SK-N-SH (cell line): Measurements from ENCODE around the gene MAP3K3. TPM values are rescaled to one million over a fixed set of nuclear protein-coding genes. Genes with fewer than 3 reads are reported as not detected.

Experiments used
- CTCF ChIA-PET: fragments of 300-600, 350-600 bp; formaldehyde crosslinking; extraction: SDS; loops from one replicate; lab custom pipeline; 2021; lab: Yijun Ruan, JAX
- POLR2A ChIA-PET: fragments of 350-600 bp; sonication (Branson Sonifier 250); formaldehyde crosslinking; extraction: SDS; loops from one replicate; lab custom pipeline; 2020; ENCODE audit warnings: antibody characterized with exemption, inconsistent platforms; lab: Yijun Ruan, JAX
- DNase-seq: peaks from one replicate; pipeline ENCODE4 v3.0.0; 2012
- H2AFZ ChIP-seq: fragments of 200-600 bp; sonication (generic); 2 replicates; pipeline ENCODE4 v1.8.1; 2016; ENCODE audit warnings: antibody characterized with exemption, mild to moderate bottlenecking, low read depth
- H3F3A ChIP-seq: fragments of 200-600 bp; sonication (generic); replicated peaks from 2 replicates; pipeline ENCODE3; 2016; ENCODE audit warnings: antibody characterized with exemption, mild to moderate bottlenecking; ENCODE audit not compliant: insufficient read depth
- H3K27ac ChIP-seq, 2 experiments: fragments of 200-500 bp in 1 of 2; fragments of 200-600 bp in 1 of 2; sonication (Bioruptor generic) in 1 of 2; sonication (generic), shearing (Covaris generic) in 1 of 2; 2 replicates each; pipeline versions ENCODE4 v1.5.1 to v1.6.1; 2014 to 2016; ENCODE audit warnings: low read depth in 2 of 2, inconsistent platforms in 1 of 2, low read length in 1 of 2, mild to moderate bottlenecking in 1 of 2, mixed read lengths in 1 of 2
- H3K27me3 ChIP-seq: fragments of 200-600 bp; sonication (generic), shearing (Covaris generic); 2 replicates; pipeline ENCODE4 v1.6.1; 2016; ENCODE audit warnings: mixed run types; ENCODE audit not compliant: insufficient read depth
- H3K36me3 ChIP-seq, 2 experiments: fragments of 200-500 bp in 1 of 2; fragments of 200-600 bp in 1 of 2; sonication (Bioruptor generic) in 1 of 2; sonication (generic) in 1 of 2; replicated peaks in 1 of 2; 2 replicates each; pipeline versions ENCODE3 to v1.5.1; 2014 to 2016; ENCODE audit warnings: low read length in 1 of 2, mild to moderate bottlenecking in 1 of 2; ENCODE audit not compliant: insufficient read depth in 2 of 2, control insufficient read depth in 1 of 2
- H3K4me1 ChIP-seq, 2 experiments: fragments of 200-500 bp in 1 of 2; fragments of 200-600 bp in 1 of 2; sonication (Bioruptor generic) in 1 of 2; sonication (generic), shearing (Covaris generic) in 1 of 2; 2 replicates each; pipeline versions ENCODE4 v1.5.1 to v1.6.1; 2014 to 2016; ENCODE audit warnings: low read depth in 1 of 2, low read length in 1 of 2, mixed run types in 1 of 2; ENCODE audit not compliant: insufficient read depth in 2 of 2, control insufficient read depth in 1 of 2
- H3K4me2 ChIP-seq: fragments of 200-600 bp; sonication (generic), shearing (Covaris generic); 2 replicates; pipeline ENCODE4 v1.6.1; 2017; ENCODE audit warnings: mixed run types
- H3K4me3 ChIP-seq, 2 experiments: fragments of 200-500 bp in 1 of 2; fragments of 200-600 bp in 1 of 2; sonication (Bioruptor generic) in 1 of 2; sonication (generic), shearing (Covaris generic) in 1 of 2; 2 replicates each; pipeline versions ENCODE4 v1.5.1 to v1.8.1; 2014 to 2016; ENCODE audit warnings: low read depth in 2 of 2, inconsistent platforms in 1 of 2, low read length in 1 of 2, mild to moderate bottlenecking in 1 of 2, mixed read lengths in 1 of 2, moderate library complexity in 1 of 2
- H3K79me2 ChIP-seq: fragments of 200-600 bp; sonication (generic); 2 replicates; pipeline ENCODE4 v1.8.1; 2017; ENCODE audit warnings: mild to moderate bottlenecking; ENCODE audit not compliant: insufficient read depth
- H3K9ac ChIP-seq: fragments of 200-600 bp; sonication (generic); 2 replicates; pipeline ENCODE4 v1.6.1; 2017; ENCODE audit warnings: mixed run types
- H3K9me2 ChIP-seq: fragments of 200-600 bp; sonication (generic); 2 replicates; pipeline ENCODE4 v1.6.1; 2017; ENCODE audit warnings: mixed run types
- H3K9me3 ChIP-seq: fragments of 200-600 bp; sonication (generic); 2 replicates; pipeline ENCODE4 v1.6.1; 2017; ENCODE audit warnings: mixed run types, mild to moderate bottlenecking, moderate library complexity
- H4K20me1 ChIP-seq: fragments of 200-600 bp; sonication (generic); 2 replicates; pipeline ENCODE4 v1.6.1; 2017; ENCODE audit warnings: mild to moderate bottlenecking, mixed run types; ENCODE audit not compliant: insufficient read depth
- EZH2phosphoT487 ChIP-seq: fragments of 200-600 bp; sonication (generic); IDR thresholded peaks from 2 replicates; pipeline ENCODE4 v1.6.1; 2017; ENCODE audit warnings: low read depth, mixed run types, mild to moderate bottlenecking, antibody characterized with exemption, moderate library complexity, borderline replicate concordance
- FOXJ3 ChIP-seq: sonication (generic); formaldehyde crosslinking; IDR thresholded peaks from 2 replicates; pipeline ENCODE4 v1.5.1; 2020; ENCODE audit warnings: mild to moderate bottlenecking, missing genetic modification reagents
- GABPA ChIP-seq: IDR thresholded peaks from 2 replicates; pipeline ENCODE4 v1.4.0; 2012; ENCODE audit warnings: low read depth, mild to moderate bottlenecking
- GATA2 ChIP-seq: sonication (generic); formaldehyde crosslinking; IDR thresholded peaks from 2 replicates; pipeline ENCODE4 v1.5.0; 2020; ENCODE audit warnings: mild to moderate bottlenecking, missing genetic modification reagents
- JUND ChIP-seq: IDR thresholded peaks from 2 replicates; pipeline ENCODE4 v1.4.0; 2012
- NRF1 ChIP-seq: IDR thresholded peaks from 2 replicates; pipeline ENCODE4 v1.6.1; 2012; ENCODE audit warnings: low read depth, mild to moderate bottlenecking, low read length
- PBX3 ChIP-seq: IDR thresholded peaks from 2 replicates; pipeline ENCODE4; 2012
- POLR2AphosphoS5 ChIP-seq: IDR thresholded peaks from 2 replicates; pipeline ENCODE4 v1.6.1; 2012; ENCODE audit warnings: low read depth, low read length
- RAD21 ChIP-seq: IDR thresholded peaks from 2 replicates; pipeline ENCODE4 v1.6.1; 2012; ENCODE audit warnings: mild to moderate bottlenecking, low read length
- REST ChIP-seq: IDR thresholded peaks from 2 replicates; pipeline ENCODE4 v1.6.1; 2012; ENCODE audit warnings: mild to moderate bottlenecking, low read depth, low read length, moderate library complexity
- RFX5 ChIP-seq: IDR thresholded peaks from 2 replicates; pipeline ENCODE4 v1.6.1; 2012; ENCODE audit warnings: mild to moderate bottlenecking, improper control_type of control experiment, low read length
- RXRA ChIP-seq: IDR thresholded peaks from 2 replicates; pipeline ENCODE4 v1.4.0; 2012; ENCODE audit warnings: low read depth, mild to moderate bottlenecking, borderline replicate concordance
- SMC3 ChIP-seq: IDR thresholded peaks from 2 replicates; pipeline ENCODE4 v1.6.1; 2012; ENCODE audit warnings: low read depth, low read length, improper control_type of control experiment
- USF2 ChIP-seq: fragments of 150-350 bp; IDR thresholded peaks from 2 replicates; pipeline ENCODE4 v1.6.1; 2017; ENCODE audit warnings: antibody characterized with exemption, low read length, low read depth, borderline replicate concordance
- WGBS: methylation state at CpG from one replicate; pipeline ENCODE4 v1.1.6; 2017; ENCODE audit warnings: low lambda C conversion rate; 5-methylcytosine and 5-hydroxymethylcytosine counted together
- polyA plus RNA-seq, 3 experiments: library from polyadenylated mRNA; depleted of rRNA; stranded (reverse); fragments of >200 nt; gene quantifications; 2 replicates each; pipeline ENCODE4 v1.2.3, GENCODE V29; 2012

MAP3K3 gene
- polyA plus RNA-seq, 1 of the 3 experiments (the other 2 are of a cell fraction), result 25.3 TPM

DNA sequence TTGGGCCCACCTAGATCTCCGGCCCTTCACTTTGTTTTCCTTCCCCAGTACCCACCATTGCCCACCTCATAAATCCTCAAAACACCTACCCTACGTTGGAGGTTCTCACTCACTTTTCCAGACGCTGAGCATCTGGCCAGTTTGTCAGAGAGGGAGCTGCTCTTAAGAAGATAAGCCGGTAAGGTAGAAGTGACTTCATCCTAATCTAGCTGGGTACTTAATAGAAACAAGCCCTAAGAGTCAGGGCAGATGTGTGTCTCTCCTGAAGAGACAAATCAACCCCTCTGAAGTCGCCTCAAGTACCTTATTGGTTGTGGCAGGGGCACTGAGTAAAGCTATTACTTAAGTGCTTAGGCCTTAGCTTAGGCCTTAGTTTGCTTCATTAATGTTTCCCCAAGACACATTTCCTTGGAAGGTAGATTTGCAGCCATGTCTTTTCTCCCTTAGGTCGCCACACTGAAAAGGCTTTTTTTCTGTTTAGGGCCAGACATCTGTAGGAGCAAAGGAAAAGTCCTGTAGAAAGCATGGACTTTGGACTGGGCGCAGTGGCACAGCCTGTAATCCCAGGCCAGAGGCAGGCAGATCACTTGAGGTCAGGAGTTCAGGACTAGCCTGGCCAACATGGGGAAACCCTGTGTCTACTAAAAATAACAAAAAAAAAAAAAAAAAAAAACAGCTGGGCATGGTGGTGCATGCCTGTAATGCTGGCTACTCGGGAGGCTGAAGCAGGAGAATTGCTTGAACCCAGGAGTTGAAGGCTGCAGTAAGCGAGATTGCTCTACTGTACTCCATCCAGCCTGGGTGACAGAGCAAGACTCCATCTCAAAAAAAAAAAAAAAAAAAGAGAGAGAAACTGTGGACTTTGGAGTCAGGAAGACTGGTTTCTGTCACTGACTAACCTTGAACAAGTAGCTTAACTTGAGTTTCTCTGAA is 20.5 kb upstream of the MAP3K3 start (continued):
- TF ChIP-seq REST (no peak), JUND (no peak), GABPA (no peak), USF2 (no peak), SMC3 (no peak), RXRA (no peak), RAD21 (no peak), POLR2AphosphoS5 (no peak)
- TF ChIP-seq, all 33 proteins: peak for 0

DNA sequence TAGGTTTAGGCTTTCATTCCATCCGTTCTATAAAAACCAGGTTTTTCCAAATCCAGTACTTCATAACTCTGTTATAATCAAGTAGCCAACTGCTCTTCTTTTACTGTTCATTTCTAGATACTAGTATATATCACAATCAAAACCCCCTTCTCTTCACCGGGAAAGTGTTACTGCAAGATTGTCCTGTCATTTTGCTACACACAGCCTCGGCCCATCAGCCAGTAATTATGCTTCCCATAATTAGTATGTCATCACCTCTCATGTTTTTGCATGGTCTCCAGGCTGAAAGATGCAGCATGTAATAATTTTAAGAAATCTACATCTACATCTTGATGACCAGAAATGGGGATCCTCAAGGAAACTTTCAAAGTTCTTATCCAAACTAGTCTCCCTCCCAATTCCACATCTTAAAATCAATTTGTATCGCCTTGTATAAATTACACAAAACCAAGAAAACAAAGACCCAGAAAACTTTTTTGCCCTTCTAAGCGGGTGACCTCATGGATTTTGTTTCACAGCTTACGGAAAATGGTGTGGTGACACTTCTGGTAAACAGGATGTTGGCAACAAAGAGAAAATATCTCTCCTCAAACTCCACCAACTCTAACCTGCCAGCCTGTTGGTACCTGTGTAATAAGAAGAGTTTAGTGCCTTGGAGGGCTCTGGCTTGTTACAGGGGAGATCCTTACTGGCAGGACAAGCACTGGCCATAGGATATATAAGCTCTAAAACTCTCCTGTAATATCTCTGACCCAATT is 12.2 kb upstream of the MAP3K3 start:
- peaks cover 29 to 42% of the 10 kb centered on the region in 2 experiments for H3K36me3 ChIP-seq
- DNase-seq, result no peak
- no peaks in the 10 kb centered on the region for H3K79me2 ChIP-seq
- H3F3A ChIP-seq, result peaks cover 9% of the 10 kb centered on the region
- no peaks in the 10 kb centered on the region for H3K4me1 ChIP-seq
- H3K27me3 ChIP-seq, result no peaks in the 10 kb centered on the region
- H3K9ac ChIP-seq, result no peak overlapping the region
- no peaks in the 10 kb centered on the region for H3K9me3 ChIP-seq
- H3K4me2 ChIP-seq, result no peak overlapping the region
- 76% methylated on average over 6 of the region's 6 CpGs for WGBS
- H4K20me1 ChIP-seq, result no peaks in the 10 kb centered on the region
- no peaks in the 10 kb centered on the region for H3K9me2 ChIP-seq
- H3K27ac ChIP-seq, result no peak overlapping the region
- H3K4me3 ChIP-seq, result no peak overlapping the region
- CTCF ChIA-PET, result interaction anchor here (0.6 to 29.2 kb wide), 10 partner anchors 7 to 416 kb away, joined by 3 to 827 read pairs (median 23); partner anchors contain the start of gene MAP3K3
- TF ChIP-seq NRF1 (no peak), EZH2phosphoT487 (no peak), RXRA (no peak), GATA2 (CRISPR knock-in tag) (no peak), PBX3 (no peak), FOXJ3 (CRISPR knock-in tag) (no peak), RFX5 (no peak)
- TF ChIP-seq, all 33 proteins: peak for 0
- H2AFZ ChIP-seq, result no peak overlapping the region
- POLR2A ChIA-PET, result interaction anchor here (1.2 kb wide), 1 partner anchor 191 kb away, joined by 3 read pairs; no protein-coding TSS in a partner anchor
